HG03520 (cell line): ENCODE measurements around the gene MAST4.
"Not testable (repeated sequence)": the region's sequence is repeated elsewhere in the genome, so short reads cannot be mapped to it uniquely, and the experiment has no call there.

Experiments used
- ATAC-seq: cut with Tn5 transposase; IDR thresholded peaks from one replicate; pipeline ENCODE4 v1.9.1; 2021; ENCODE audit warnings: mild to moderate bottlenecking, moderate library complexity; ENCODE audit not compliant: unreplicated experiment

Gene MAST4

DNA sequence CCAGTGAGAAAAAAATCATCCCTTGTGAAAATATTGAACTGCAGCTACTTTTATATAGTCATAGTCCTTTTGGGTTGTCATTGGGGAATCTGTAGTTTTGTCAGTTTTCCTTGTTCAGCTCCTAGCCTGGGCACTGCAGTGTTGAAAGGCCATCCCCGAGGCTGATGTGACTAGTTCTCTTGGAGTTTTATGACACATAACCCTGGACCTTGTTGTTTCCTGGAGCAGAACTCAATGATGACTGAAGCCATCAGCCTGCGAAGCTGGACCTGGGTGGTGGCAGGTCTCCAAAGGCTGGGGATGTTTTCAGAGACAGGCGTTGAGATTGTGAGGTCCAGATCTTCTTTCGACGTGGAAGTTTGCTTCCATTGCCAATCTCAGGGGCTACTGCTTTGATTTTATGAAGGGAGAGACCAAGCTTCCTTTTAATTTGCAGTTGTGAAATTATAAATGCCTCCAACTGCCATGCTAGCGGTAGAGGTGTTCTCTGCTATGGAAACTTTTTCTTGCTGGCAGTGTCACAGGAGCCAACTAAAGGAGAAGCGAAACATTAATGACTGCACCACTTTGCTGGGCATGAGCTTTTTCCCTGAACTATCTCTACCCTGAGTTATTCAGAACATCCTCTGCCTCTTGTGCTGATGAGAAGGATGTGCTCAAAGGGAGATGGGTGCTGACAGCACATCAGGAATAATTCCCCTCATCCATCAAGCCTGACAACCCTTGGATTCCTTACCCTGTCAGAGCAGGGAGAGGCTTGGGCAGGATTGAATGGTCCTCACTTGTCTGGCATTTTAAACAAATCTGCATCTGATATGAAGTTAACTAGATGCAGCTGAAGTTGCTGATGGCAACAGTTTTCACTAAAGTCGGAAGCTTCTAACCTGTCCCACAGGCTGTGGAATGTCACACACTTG, 209.6 kb downstream of the MAST4 start:
- ATAC-seq: no peak

DNA sequence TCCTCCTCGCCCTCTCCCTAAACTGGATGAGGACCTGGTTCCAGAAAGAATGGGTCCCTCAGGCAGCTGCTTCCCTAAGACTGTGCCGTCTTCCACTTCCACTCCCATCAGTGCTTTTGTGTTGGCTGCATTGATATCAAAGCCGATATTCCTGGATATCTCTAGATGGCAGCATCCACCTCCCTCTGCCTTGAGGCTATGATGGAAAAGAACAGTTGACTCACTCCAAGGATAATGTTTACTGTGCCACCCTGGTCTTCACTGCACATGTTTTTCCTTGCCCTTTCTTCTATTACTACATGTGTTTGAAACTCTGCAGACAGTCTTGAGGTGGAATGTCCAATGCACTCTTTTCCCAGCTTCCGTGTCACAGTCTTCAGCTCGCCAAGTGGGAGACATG, 211.6 kb downstream of the MAST4 start:
- ATAC-seq: no peak

- ATAC-seq: no peak
Observed at GRCh38 chr5:66808663-66809062, 212.5 kb downstream of the MAST4 start.

- ATAC-seq: no peak
Observed at GRCh38 chr5:66810151-66810550, 214.0 kb downstream of the MAST4 start.

- no peak for ATAC-seq
Observed at GRCh38 chr5:66810848-66811261, 214.7 kb downstream of the MAST4 start.

- ATAC-seq: no peak
Observed at GRCh38 chr5:66812291-66812690, 216.1 kb downstream of the MAST4 start.

DNA sequence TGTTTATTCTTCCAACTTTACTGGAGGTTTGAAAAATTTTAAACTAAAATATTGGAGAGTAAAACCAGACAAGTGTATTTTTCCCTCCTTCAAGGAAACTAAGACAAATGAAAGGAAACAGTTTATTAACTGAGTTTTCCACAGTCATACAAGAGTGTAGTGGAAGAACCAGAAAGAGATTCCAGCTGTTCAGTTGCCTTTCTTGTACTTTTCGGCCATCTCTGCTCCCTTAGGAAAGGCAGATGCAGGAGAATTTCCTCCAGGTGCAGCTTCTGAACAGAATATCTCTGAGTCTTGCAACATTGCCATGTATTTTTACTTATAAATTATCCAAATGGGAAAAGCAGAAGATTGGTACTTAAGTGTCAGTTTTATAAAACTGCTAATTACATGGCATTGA, 217.1 kb downstream of the MAST4 start:
- no peak for ATAC-seq

- peak; percentile 77 for ATAC-seq
Observed at GRCh38 chr5:66814146-66814991, 218.2 kb downstream of the MAST4 start.

DNA sequence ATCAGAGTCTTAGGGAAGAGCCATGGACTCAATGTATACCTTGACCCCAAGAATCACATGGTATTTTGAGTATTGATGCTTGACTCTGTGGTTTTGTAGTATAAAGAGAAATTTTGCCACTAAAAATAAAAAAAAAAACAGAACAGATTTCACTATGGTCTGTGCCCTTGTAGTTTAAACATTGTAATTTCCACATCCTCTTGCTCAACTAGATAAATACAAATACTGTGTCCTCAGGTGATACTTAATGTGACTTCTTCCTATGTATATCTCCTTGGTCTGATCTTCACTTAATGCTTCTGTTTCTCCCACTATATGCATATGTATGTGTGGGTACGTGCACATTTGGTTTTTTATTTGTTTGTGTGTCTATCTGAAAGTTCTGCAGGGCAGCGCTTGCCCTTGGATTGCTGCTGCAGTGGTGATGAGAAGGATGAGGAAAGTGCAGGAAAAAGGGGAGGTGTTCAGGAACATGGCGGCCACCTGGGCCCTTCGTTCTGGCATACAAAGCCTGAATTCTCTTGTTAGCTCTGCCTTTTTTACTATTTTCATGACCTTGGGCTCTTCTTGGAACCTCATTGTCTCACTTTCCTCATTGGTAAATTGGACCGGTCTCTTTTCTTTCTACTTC, 222.2 kb downstream of the MAST4 start:
- ATAC-seq: no peak

DNA sequence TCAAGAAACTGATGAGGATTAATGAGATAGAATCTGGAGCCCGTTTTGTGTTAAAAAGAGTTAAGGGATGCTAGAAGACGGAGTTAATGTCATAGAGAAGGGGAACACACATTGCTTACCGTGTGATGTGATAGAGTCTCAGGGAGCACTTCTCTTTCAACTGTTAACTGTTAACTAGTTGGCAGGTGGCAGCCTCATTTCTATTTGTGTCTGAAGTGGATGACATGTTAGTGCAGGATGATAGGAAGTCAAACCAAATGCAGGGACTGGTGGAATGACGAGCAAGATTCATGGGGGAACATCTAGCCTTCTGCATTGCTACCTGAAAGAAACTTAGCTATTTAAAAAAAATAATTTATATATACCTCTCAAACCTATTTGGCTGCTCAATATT, 222.7 kb downstream of the MAST4 start:
- no peak for ATAC-seq

- no peak for ATAC-seq
Observed at GRCh38 chr5:66820630-66821207, 224.5 kb downstream of the MAST4 start.

DNA sequence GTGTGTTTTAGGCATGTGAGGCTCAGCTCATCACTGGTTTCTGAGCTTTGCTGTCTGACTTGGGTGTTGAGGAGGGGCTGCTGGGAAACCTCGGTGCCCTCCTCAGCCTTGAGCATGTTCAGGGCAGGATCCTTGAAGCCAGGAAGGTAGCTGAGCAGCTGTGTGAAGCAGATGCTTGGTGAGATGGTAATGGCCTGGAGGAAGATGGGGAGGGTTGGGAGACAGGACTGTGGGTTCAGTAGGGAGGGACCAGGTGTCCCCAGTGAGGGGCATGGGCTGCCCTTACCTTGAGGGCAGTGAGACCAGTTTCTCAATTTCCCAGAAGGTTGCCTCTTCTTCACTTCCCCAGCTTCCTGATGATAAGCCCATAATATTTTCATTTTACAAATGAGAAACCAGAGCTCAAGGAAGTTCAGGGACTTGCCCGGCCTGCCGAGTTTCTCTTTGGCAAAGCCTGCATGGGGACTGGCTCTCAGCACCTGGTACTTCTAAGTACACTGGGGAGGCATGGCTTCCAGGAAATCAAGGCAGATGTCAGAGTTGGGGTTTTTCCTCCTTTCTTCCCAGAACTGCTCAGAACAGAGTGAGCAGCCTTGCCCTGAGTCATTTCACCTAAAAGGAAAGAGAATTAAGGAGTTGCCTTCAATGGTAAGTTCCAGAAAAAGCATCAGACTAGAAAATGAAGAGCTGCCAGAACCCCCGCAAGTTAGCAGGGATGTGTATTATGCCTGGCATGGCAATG, 225.7 kb downstream of the MAST4 start:
- no peak for ATAC-seq

DNA sequence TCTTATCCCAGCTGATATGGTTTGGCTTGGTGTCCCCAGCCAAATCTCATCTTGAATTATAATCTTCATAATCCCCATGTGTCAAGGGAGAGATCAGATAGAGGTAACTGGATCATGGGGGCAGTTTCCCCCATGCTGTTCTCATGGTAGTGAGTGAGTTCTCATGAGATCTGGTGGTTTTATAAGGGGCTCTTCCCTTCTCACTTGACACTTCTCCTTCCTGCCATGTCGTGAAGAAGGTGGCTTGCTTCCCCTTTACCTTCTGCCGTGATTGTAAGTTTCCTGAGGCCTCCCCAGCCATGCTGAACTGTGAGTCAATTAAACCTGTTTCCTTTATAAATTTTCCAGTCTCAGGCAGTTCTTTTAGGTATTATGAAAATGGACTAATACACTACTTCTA, 226.7 kb downstream of the MAST4 start:
- not testable (repeated sequence) for ATAC-seq

DNA sequence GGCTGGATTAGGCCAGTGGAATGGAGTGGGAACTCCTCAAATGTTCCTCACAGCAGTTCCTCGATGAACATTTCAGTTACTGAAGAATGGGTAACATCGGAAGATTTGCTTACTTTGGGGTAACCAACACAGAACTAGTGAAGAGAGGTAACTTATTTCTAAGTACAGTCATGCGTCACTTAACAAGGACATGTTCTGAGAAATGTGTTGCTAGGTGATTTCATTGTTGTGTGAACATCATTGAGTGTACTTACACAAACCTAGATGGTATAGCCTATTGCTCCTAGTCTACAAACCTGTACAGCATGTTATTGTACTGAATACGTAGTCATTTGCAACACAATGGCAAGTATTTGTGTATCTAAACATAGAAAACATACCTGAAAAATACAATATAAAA, 228.3 kb downstream of the MAST4 start:
- no peak for ATAC-seq

DNA sequence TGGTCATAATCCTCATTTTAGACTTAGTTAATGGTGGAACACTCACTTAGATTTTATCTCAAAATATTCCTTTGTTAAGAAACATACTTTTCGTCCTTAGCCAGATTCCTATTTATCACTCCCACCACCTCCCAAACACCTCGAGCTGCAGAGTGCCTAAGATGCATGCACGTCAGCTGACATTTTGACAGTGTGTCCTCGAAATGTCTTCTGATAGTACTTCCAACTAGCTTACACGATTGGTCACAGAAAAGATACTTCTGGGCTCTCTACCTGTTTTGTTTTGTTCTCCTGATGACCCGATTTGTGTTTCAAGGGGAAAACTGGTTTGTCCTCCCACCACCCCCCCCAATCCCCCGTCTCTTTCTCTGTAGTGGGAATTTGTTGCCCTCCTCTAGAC, 230.1 kb downstream of the MAST4 start:
- no peak for ATAC-seq

DNA sequence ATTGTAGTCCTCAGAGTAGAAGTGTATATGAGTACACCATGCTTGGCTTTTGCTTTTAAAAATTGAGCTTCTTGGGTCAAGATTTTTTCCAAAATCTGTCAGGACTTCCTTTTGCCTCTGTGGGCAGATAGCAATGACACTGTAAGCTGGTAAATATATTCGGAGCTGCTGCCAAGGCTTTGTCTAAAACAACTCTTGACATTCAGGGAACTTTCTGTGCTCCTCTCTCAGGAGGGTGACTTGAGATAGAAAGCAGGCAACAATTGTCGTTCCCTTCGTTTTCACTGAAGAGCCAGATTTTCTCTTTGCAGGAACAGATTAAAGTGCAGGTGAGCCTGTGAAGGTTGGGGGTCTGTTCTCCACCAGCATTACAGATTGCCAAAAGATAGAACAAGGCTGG, 230.5 kb downstream of the MAST4 start:
- ATAC-seq: no peak

- peak; percentile 26 for ATAC-seq
Observed at GRCh38 chr5:66828046-66828547, 231.9 kb downstream of the MAST4 start.

DNA sequence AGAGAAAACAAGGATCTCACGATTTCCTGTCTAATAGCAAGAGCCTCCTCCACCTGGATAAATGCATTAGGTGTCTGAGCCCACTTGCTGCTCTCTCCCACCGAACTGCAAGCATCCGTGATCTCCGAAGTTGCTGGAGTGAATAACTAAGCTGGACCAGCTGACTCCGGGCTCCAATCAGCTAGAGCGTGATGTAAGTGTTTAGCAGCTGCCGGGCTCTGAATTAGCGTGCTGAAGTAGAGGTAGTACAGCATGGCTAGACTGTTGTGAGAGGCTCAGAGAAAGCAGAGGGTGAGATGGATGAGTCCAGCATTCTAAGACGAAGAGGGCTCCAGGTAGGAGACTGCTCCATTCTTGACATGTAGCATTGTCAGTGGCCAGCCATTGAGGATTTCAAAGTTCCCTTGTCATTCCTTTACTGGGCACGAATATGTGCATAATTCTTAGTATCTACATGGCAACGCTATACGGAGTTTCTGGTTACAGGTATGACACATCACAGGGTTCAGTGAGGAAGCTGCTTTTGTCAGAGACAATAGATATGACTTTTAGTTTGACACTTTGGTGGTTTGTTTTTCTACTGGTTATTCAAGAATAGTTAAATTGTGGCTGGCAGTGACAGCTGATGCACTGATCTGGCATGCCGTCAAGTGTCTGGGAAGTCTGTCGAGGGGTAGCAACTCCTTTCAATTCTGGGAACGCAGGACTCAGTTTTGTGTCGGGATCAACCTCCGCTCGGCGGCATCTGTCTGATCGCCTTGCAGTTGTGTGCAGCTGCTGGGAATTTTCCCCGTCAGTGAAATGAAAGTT, 232.6 kb downstream of the MAST4 start:
- peak; percentile 88 for ATAC-seq

DNA sequence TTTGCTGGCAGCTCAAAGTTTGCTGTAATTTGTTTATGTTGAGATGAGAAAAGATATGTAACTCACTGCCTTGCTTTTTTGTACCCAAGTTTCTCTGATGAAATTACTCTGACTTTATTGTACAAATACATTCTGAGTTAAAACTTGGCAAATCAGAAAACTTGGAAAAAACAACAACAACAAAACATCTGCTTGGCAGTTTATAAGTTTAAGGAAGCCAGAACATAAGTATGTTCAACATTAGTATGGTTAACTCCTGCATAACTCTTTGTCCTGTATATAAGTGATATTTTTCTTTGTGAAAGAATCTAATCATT, 233.1 kb downstream of the MAST4 start:
- ATAC-seq: no peak

GRCh38 chr5:66829826-66830225, 233.6 kb downstream of the MAST4 start:
- no peak for ATAC-seq
